DOHH2 (cell line): ENCODE measurements around the gene OR2S2.

Source experiments
- H3F3A ChIP-seq: fragments of 200-600 bp; sonication (generic), shearing (Covaris generic); 2 replicates; pipeline ENCODE4 v1.6.0; 2016; ENCODE audit warnings: antibody characterized with exemption, mild to moderate bottlenecking; ENCODE audit not compliant: control insufficient read depth, insufficient read depth
- H3K27ac ChIP-seq: fragments of 200-600 bp; sonication (generic); 2 replicates; pipeline ENCODE4 v1.5.1; 2014; ENCODE audit warnings: low read depth, mild to moderate bottlenecking, low read length, moderate library complexity
- H3K27me3 ChIP-seq: fragments of 200-600 bp; sonication (generic); 2 replicates; pipeline ENCODE4 v1.6.1; 2014; ENCODE audit warnings: mild to moderate bottlenecking, low read length, mixed read lengths; ENCODE audit not compliant: control insufficient read depth
- H3K36me3 ChIP-seq: fragments of 200-600 bp; sonication (generic); 2 replicates; pipeline ENCODE4 v1.6.1; 2014; ENCODE audit warnings: mild to moderate bottlenecking, low read length, moderate library complexity, mixed read lengths; ENCODE audit not compliant: control insufficient read depth
- H3K4me1 ChIP-seq: fragments of 200-600 bp; sonication (generic); 2 replicates; pipeline ENCODE4 v1.6.1; 2014; ENCODE audit warnings: mild to moderate bottlenecking, low read length, mixed read lengths; ENCODE audit not compliant: control insufficient read depth
- H3K4me2 ChIP-seq: fragments of 200-600 bp; sonication (generic); 2 replicates; pipeline ENCODE4 v1.6.0; 2014; ENCODE audit warnings: mild to moderate bottlenecking, low read length, moderate library complexity
- H3K4me3 ChIP-seq: fragments of 200-600 bp; sonication (generic); 2 replicates; pipeline ENCODE4 v1.5.1; 2014; ENCODE audit warnings: mild to moderate bottlenecking, low read length, mixed read lengths
- H3K79me2 ChIP-seq: fragments of 200-600 bp; sonication (generic); 2 replicates; pipeline ENCODE4 v1.6.1; 2014; ENCODE audit warnings: mild to moderate bottlenecking, low read length, mixed read lengths; ENCODE audit not compliant: control insufficient read depth
- H3K9me2 ChIP-seq: fragments of 200-600 bp; sonication (generic); replicated peaks from 2 replicates; pipeline ENCODE4 v1.6.1; 2014; ENCODE audit warnings: mild to moderate bottlenecking, low read length, mixed read lengths; ENCODE audit not compliant: control insufficient read depth
- H3K9me3 ChIP-seq: fragments of 200-600 bp; sonication (generic); 2 replicates; pipeline ENCODE4 v1.6.1; 2014; ENCODE audit warnings: antibody characterized with exemption, low read length, mixed read lengths; ENCODE audit not compliant: control insufficient read depth, insufficient read depth
- H4K20me1 ChIP-seq: fragments of 200-600 bp; sonication (generic); 2 replicates; pipeline ENCODE4 v1.6.0; 2014; ENCODE audit warnings: low read depth, mild to moderate bottlenecking, antibody characterized with exemption, low read length, moderate library complexity; ENCODE audit not compliant: control insufficient read depth, insufficient read depth
- EZH2phosphoT487 ChIP-seq: fragments of 200-600 bp; sonication (generic); IDR thresholded peaks from 2 replicates; pipeline ENCODE4 v1.6.1; 2017; ENCODE audit warnings: borderline replicate concordance, mild to moderate bottlenecking, antibody characterized with exemption, low read length, moderate library complexity, mixed read lengths
- TF ChIP-seq, protein P1 (sequence below): fragments of 200-600 bp; sonication (generic); IDR thresholded peaks from one replicate; pipeline ENCODE4 v1.5.1; 2014; ENCODE audit warnings: antibody characterized with exemption, mild to moderate bottlenecking, low read depth, low read length; ENCODE audit not compliant: poor library complexity, severe bottlenecking

The OR2S2 gene, protein sequence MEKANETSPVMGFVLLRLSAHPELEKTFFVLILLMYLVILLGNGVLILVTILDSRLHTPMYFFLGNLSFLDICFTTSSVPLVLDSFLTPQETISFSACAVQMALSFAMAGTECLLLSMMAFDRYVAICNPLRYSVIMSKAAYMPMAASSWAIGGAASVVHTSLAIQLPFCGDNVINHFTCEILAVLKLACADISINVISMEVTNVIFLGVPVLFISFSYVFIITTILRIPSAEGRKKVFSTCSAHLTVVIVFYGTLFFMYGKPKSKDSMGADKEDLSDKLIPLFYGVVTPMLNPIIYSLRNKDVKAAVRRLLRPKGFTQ

DNA sequence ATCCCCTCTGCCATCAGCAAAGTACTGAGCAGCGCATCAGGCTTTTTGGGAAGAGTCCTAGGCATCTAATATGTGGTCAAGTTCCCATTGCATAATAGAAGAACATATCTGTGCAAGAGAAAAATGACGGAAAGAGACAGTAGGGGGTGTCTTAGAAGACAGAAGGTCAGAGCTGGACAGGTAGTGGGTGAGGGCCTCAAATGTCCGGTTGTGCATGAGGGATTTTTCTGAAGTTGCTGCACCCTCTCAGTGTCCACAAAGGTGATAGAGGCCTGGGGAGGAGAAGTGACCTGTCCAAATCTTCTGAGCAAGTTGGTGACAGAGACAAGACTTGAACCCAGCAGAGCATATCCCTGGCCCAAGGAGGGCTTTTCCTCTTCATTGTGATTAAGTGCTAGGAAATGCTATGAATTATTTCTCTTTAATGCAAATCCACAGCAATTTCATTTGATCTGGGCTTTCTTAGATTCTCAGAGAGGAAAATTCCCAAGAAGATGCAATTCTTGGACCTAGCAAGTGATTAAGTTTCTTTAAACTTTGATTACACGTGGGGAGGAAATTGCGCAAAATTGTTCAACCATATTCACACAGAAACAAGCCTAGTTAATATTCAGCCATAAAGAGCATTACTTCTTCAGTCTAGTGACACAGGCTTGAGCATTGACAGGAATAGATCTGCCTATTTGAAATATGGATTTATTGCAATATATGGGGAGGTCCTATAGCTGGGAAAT, at the start of gene OR2S2:
Gene OR2S2, minus strand, starts transcription at position 51 of the 734 bp plus-strand sequence. CDS start 56 bp downstream, outside the sequence.
- TF ChIP-seq, protein P1, sequence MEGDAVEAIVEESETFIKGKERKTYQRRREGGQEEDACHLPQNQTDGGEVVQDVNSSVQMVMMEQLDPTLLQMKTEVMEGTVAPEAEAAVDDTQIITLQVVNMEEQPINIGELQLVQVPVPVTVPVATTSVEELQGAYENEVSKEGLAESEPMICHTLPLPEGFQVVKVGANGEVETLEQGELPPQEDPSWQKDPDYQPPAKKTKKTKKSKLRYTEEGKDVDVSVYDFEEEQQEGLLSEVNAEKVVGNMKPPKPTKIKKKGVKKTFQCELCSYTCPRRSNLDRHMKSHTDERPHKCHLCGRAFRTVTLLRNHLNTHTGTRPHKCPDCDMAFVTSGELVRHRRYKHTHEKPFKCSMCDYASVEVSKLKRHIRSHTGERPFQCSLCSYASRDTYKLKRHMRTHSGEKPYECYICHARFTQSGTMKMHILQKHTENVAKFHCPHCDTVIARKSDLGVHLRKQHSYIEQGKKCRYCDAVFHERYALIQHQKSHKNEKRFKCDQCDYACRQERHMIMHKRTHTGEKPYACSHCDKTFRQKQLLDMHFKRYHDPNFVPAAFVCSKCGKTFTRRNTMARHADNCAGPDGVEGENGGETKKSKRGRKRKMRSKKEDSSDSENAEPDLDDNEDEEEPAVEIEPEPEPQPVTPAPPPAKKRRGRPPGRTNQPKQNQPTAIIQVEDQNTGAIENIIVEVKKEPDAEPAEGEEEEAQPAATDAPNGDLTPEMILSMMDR, result no peak
- no peak for TF ChIP-seq EZH2phosphoT487
- Histone ChIP-seq H3K9me3 (no peaks in the 10 kb centered on the region), H3F3A (no peaks in the 10 kb centered on the region), H3K4me2 (no peak within 1 kb of the TSS), H3K27ac (no peak within 1 kb of the TSS), H3K9me2 (no peaks in the 10 kb centered on the region), H4K20me1 (no peaks in the 10 kb centered on the region), H3K27me3 (peaks cover 22% of the 10 kb centered on the region), H3K4me1 (no peaks in the 10 kb centered on the region), H3K4me3 (no peak within 1 kb of the TSS), H3K79me2 (no peaks in the 10 kb centered on the region), H3K36me3 (no peaks in the 10 kb centered on the region)

DNA sequence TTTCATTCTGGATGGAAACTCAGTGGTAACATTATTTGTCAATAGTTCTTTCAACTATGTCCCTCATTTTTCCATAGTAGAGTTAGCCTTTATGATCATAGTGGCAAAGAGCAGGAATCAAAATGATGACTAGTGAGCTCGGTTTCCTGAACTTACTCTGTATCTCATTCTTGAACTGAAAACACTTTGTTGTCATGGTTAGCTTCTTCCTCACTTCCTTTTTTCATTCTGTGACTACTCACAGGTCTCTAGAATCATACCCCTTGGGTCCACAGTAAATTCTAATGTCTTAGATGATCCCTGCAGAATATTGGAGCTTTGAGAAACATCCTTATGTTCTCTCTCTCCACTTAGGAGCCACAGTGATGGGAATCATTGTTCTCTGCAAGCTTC, 49.4 kb upstream of the OR2S2 start:
- Histone ChIP-seq H3K4me1 (peaks cover 15% of the 10 kb centered on the region), H3K36me3 (no peaks in the 10 kb centered on the region), H3K9me2 (no peaks in the 10 kb centered on the region), H3K27me3 (peaks cover 47% of the 10 kb centered on the region), H3K27ac (no peak overlapping the region), H3K79me2 (no peaks in the 10 kb centered on the region), H3F3A (no peaks in the 10 kb centered on the region), H3K4me3 (no peak overlapping the region), H4K20me1 (no peaks in the 10 kb centered on the region), H3K4me2 (0 out of 2 replicates have a peak overlapping the region, but pooled peaks have one; percentile 12), H3K9me3 (no peaks in the 10 kb centered on the region)
- no peak for TF ChIP-seq EZH2phosphoT487
- TF ChIP-seq, protein P1, result no peak

DNA sequence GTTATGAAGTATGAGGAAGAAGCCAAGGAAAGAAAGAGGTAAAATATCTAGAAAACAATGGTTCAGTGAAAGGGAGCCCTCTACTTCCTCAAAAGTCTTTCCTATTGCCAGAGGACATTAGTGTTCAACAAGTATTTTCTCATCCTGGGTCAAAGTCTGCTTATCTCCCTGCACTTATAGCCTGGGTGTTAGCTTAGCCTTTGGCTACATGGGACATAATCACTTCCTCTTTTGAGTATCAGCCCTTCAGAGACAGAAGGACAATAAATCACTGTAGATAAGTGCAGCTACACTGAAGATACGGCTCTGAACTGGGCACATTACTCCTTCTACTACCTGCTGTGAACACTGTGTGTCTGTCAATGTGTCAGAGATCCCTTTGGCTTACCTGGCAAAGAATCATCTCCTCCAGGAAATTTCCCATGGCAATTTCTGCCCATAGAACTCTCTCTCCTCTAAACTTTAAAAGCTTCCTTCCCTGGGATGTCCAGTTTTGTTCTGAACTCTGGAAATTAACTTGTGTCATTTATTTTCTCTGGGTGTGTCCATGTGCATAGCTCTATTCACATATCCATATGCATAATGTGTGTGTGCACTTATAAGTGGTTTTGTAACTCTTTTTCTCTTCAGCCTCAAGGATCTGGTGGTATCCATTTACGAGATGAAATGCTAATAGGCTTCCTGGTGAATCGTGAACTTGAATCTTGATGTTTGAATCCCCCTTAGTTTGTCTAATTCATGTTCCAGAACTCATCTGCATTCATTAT, 48.8 kb upstream of the OR2S2 start:
- H4K20me1 ChIP-seq, result no peaks in the 10 kb centered on the region
- peaks cover 15% of the 10 kb centered on the region for H3K4me1 ChIP-seq
- no peak overlapping the region for H3K4me3 ChIP-seq
- no peaks in the 10 kb centered on the region for H3K36me3 ChIP-seq
- H3K4me2 ChIP-seq, result 0 out of 2 replicates have a peak overlapping the region, but pooled peaks have one; percentile 12
- H3K9me3 ChIP-seq, result no peaks in the 10 kb centered on the region
- H3K27me3 ChIP-seq, result peaks cover 49% of the 10 kb centered on the region
- no peaks in the 10 kb centered on the region for H3K9me2 ChIP-seq
- H3K79me2 ChIP-seq, result no peaks in the 10 kb centered on the region
- no peak overlapping the region for H3K27ac ChIP-seq
- H3F3A ChIP-seq, result no peaks in the 10 kb centered on the region
- no peak for TF ChIP-seq EZH2phosphoT487
- TF ChIP-seq, protein P1, result no peak
